Activated CD4-positive, alpha-beta memory T cell treated with anti-CD3 and anti-CD28 coated beads for 36 hours (primary cell): Measurements from ENCODE around the gene ANXA8. TPM values are rescaled to one million over a fixed set of nuclear protein-coding genes. Genes with fewer than 3 reads are reported as not detected.

ENCODE experiments used
- CTCF ChIA-PET: fragments of 350-600 bp; sonication (Branson Sonifier 250); formaldehyde crosslinking; loops from one replicate; lab custom pipeline; 2021; ENCODE audit warnings: antibody characterized with exemption, inconsistent platforms; lab: Charles Lee
- POLR2A ChIA-PET: fragments of 350-600 bp; sonication (Branson Sonifier 250); formaldehyde crosslinking; loops from one replicate; lab custom pipeline; 2021; ENCODE audit warnings: antibody characterized with exemption; lab: Charles Lee
- DNase-seq: peaks from one replicate; pipeline ENCODE4 v3.0.0-alpha.2; 2020
- H3K27ac Mint-ChIP-seq: one replicate; pipeline ENCODE4 v1.8.0; 2021; ENCODE audit warnings: mixed read lengths
- H3K27me3 Mint-ChIP-seq: one replicate; pipeline ENCODE4 v1.8.0; 2021; ENCODE audit warnings: mixed read lengths
- H3K36me3 Mint-ChIP-seq: one replicate; pipeline ENCODE4 v1.8.0; 2021; ENCODE audit warnings: mixed read lengths
- H3K4me1 Mint-ChIP-seq: one replicate; pipeline ENCODE4 v1.8.0; 2021; ENCODE audit warnings: low read depth, mixed read lengths
- H3K4me3 Mint-ChIP-seq: one replicate; pipeline ENCODE4 v1.8.0; 2021; ENCODE audit warnings: mild to moderate bottlenecking, mixed read lengths
- H3K9me3 Mint-ChIP-seq: one replicate; pipeline ENCODE4 v1.8.0; 2021; ENCODE audit warnings: mixed read lengths
- intact Hi-C: fragments of 100-400 bp; cut with micrococcal nuclease; formaldehyde crosslinking; loops from one replicate; pipeline ENCODE4 v1.15.1; 2023
- total RNA-seq, 2 experiments: library from RNA; stranded (reverse); gene quantifications; one replicate each; pipeline ENCODE4 v1.2.3, GENCODE V29; 2021

ANXA8 gene
- total RNA-seq, 2 experiments from 2014 or later: not detected

DNA sequence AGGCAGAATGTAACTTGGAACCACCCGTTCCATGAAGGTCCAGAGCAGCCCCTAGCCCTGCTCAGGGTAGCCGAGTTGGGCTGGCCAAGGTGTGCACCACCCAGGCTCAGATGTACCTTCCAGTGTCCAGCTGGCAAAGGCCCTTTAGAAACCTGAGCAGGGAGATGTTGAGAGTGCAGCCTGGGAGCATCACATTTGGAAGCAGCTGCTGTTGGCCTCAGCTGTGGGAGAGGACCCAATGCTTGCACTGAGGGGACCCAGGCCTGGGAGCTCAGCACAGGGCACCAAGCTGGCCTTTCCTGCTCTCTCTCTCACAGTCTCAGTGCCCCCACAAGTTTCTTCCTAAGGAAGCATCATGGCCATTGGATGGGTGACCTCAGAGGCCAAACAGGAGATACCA is 33.5 kb downstream of the ANXA8 start:
- ChIA-PET CTCF (no interaction called here), POLR2A (no interaction called here)
- peaks cover 6% of the 10 kb centered on the region for H3K27me3 Mint-ChIP-seq
- no peak for DNase-seq
- intact Hi-C loops: no loop called here
- H3K9me3 Mint-ChIP-seq: peaks cover 8% of the 10 kb centered on the region
- H3K27ac Mint-ChIP-seq: no peak overlapping the region
- H3K4me1 Mint-ChIP-seq: peaks cover 3% of the 10 kb centered on the region
- no peaks in the 10 kb centered on the region for H3K36me3 Mint-ChIP-seq
- no peak overlapping the region for H3K4me3 Mint-ChIP-seq

DNA sequence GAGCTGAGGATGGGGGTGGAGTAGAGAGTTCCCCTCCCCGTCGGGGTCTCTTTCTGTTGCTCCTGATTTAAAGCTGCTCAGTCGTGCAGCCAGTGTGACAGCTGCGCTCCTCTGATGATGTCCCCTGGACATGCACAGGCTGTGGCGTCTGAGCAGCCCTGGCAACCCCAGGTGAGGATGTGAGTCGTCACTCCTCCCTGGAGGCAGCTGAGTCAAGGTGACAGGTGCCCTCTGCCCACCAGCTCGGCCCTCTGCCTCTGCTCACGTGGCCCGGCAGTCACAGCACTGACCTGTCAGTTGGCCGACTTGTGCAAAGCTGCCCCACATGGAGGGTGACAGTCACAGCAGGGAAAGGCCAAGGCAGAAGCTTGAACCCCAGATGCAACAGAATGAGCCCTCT is 33.9 kb downstream of the ANXA8 start:
- no peak overlapping the region for H3K27ac Mint-ChIP-seq
- H3K4me1 Mint-ChIP-seq: peaks cover 3% of the 10 kb centered on the region
- H3K9me3 Mint-ChIP-seq: peaks cover 12% of the 10 kb centered on the region
- no peak overlapping the region for H3K4me3 Mint-ChIP-seq
- no peak for DNase-seq
- intact Hi-C loops: no loop called here
- H3K36me3 Mint-ChIP-seq: peaks cover 2% of the 10 kb centered on the region
- ChIA-PET POLR2A (no interaction called here), CTCF (no interaction called here)
- H3K27me3 Mint-ChIP-seq: peaks cover 4% of the 10 kb centered on the region

- Mint-ChIP-seq H3K27ac (no peak overlapping the region), H3K27me3 (no peaks in the 10 kb centered on the region), H3K4me3 (no peak overlapping the region), H3K4me1 (peaks cover 3% of the 10 kb centered on the region), H3K36me3 (peaks cover 2% of the 10 kb centered on the region), H3K9me3 (peaks cover 12% of the 10 kb centered on the region)
- DNase-seq: no peak
- ChIA-PET POLR2A (no interaction called here), CTCF (no interaction called here)
- intact Hi-C loops: no loop called here
Measured at GRCh38 chr10:47449102-47449978, 34.6 kb downstream of the ANXA8 start.

DNA sequence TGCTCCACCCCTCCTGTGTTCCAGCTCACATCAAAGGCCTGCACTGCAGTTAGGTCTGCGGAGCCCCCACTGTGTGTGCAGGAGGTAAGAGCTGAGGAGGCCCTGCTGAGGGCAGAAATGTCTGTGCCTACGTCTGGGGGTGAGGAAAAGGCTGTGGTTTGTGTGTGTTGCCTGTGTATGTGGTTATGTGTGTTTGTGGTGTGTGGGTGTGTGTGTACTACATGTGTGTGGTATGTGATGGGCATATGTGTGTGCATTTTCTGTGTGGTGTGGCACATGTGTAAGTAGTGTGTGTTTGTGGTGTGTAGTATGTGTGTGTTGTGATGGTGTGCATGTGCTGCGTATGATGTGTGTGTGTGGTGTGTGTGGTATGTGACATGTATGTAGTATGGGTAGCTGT is 36.2 kb downstream of the ANXA8 start:
- CTCF ChIA-PET: no interaction called here
- Mint-ChIP-seq H3K9me3 (peaks cover 12% of the 10 kb centered on the region), H3K4me3 (no peak overlapping the region), H3K36me3 (peaks cover 3% of the 10 kb centered on the region), H3K4me1 (peaks cover 3% of the 10 kb centered on the region), H3K27ac (no peak overlapping the region), H3K27me3 (peaks cover 5% of the 10 kb centered on the region)
- POLR2A ChIA-PET: no interaction called here
- intact Hi-C loops: no loop called here
- DNase-seq: no peak

DNA sequence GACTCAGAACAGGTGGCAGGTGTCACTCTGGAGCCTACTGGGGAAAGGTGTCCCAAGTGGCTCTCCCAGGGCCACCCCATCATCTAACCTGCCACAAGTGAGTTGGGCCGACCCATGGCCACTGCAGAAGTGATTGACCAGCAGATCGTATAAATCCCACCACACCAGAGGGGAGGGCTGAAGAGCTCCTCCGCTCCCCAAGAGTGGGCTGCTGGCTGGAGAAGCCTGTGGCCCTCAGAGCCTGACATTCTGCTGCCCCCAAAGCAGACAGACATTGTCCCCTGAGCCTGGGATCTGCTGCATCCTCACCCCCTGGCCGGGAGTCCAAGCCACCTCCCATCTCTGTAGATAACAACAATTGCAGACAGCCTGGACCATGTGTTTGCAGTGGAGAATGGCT is 36.7 kb downstream of the ANXA8 start:
- Mint-ChIP-seq H3K27me3 (peaks cover 8% of the 10 kb centered on the region), H3K9me3 (peaks cover 12% of the 10 kb centered on the region), H3K27ac (no peak overlapping the region), H3K36me3 (peaks cover 3% of the 10 kb centered on the region), H3K4me1 (peaks cover 3% of the 10 kb centered on the region), H3K4me3 (no peak overlapping the region)
- intact Hi-C loops: no loop called here
- DNase-seq: no peak
- CTCF ChIA-PET: no interaction called here
- POLR2A ChIA-PET: no interaction called here

DNA sequence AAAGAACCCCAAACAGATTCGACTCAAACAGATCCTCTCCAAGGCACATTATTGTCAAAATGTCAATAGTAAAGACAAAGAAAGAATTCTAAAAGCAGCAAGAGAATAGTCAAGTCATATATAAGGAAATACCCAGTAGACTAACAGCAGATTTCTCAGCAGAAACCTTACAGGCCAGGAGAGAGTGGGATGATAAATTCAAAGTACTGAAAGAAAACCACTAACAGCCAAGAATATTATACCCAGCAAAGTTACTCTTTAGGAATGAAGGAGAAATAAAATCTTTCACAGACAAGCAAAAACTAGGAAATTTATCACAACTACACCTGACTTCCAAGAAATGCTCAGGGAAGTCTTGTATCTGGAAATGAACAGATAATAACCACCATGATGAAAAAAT is 38.2 kb downstream of the ANXA8 start:
- H3K9me3 Mint-ChIP-seq: peaks cover 12% of the 10 kb centered on the region
- H3K4me3 Mint-ChIP-seq: no peak overlapping the region
- intact Hi-C loops: no loop called here
- ChIA-PET POLR2A (no interaction called here), CTCF (no interaction called here)
- DNase-seq: no peak
- H3K4me1 Mint-ChIP-seq: peaks cover 3% of the 10 kb centered on the region
- H3K36me3 Mint-ChIP-seq: peaks cover 3% of the 10 kb centered on the region
- H3K27ac Mint-ChIP-seq: no peak overlapping the region
- peaks cover 17% of the 10 kb centered on the region for H3K27me3 Mint-ChIP-seq

GRCh38 chr10:47444047-47444446 is 39.9 kb downstream of the ANXA8 start:
- CTCF ChIA-PET: no interaction called here
- Mint-ChIP-seq H3K27me3 (peaks cover 27% of the 10 kb centered on the region), H3K27ac (no peak overlapping the region), H3K4me3 (no peak overlapping the region), H3K4me1 (peaks cover 3% of the 10 kb centered on the region), H3K9me3 (peaks cover 12% of the 10 kb centered on the region), H3K36me3 (peaks cover 3% of the 10 kb centered on the region)
- no peak for DNase-seq
- POLR2A ChIA-PET: no interaction called here
- intact Hi-C loops: no loop called here

DNA sequence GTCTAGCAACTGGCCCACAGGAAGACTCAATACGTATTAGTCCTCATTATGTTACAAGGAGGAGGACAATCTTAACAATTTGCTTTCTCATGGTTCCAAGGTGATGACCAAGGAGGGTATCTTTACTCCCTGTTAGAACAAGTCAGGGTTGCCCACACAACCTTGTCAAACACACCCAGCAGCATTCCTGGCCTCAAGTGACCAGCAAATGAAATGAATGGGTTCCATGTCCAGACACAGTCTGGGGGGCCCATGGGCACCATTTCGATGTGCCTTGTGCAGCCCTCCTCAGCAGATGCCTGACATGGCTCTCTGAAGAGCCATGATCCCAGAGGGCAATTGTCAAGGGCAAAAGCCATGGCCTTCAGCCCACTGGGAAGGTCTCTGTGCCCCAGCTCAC is 40.8 kb downstream of the ANXA8 start:
- Mint-ChIP-seq H3K4me3 (no peak overlapping the region), H3K9me3 (peaks cover 17% of the 10 kb centered on the region), H3K27ac (no peak overlapping the region), H3K4me1 (no peaks in the 10 kb centered on the region), H3K36me3 (peaks cover 3% of the 10 kb centered on the region), H3K27me3 (peaks cover 31% of the 10 kb centered on the region)
- intact Hi-C loops: no loop called here
- DNase-seq: no peak
- ChIA-PET CTCF (no interaction called here), POLR2A (no interaction called here)

DNA sequence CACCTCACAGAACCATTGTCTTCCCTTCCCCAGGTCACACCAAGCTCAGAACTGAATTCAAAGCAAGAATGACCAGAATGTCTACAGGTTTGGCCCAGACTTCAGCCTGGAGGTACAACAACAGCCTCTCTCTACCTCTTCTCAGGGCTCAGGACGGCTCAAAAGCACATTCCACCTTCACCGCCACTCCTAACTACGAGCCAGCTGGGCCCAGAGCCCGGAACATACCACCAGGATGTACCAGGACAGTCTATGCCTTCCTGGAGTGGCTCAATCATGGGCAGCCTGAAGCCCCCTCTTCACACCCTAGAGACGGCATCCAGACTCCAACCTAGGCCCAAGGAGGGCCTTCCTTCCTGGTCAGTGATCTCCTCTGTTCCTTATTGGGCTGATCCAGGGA is 41.6 kb downstream of the ANXA8 start:
- H3K27ac Mint-ChIP-seq: no peak overlapping the region
- peaks cover 32% of the 10 kb centered on the region for H3K27me3 Mint-ChIP-seq
- DNase-seq: no peak
- peaks cover 3% of the 10 kb centered on the region for H3K36me3 Mint-ChIP-seq
- ChIA-PET POLR2A (no interaction called here), CTCF (no interaction called here)
- intact Hi-C loops: no loop called here
- no peak overlapping the region for H3K4me3 Mint-ChIP-seq
- H3K9me3 Mint-ChIP-seq: peaks cover 19% of the 10 kb centered on the region
- no peaks in the 10 kb centered on the region for H3K4me1 Mint-ChIP-seq

GRCh38 chr10:47441938-47442337 is 42.0 kb downstream of the ANXA8 start:
- ChIA-PET CTCF (no interaction called here), POLR2A (no interaction called here)
- peaks cover 3% of the 10 kb centered on the region for H3K36me3 Mint-ChIP-seq
- peaks cover 19% of the 10 kb centered on the region for H3K9me3 Mint-ChIP-seq
- intact Hi-C loops: no loop called here
- DNase-seq: no peak
- no peaks in the 10 kb centered on the region for H3K4me1 Mint-ChIP-seq
- H3K27ac Mint-ChIP-seq: no peak overlapping the region
- H3K27me3 Mint-ChIP-seq: peaks cover 32% of the 10 kb centered on the region
- no peak overlapping the region for H3K4me3 Mint-ChIP-seq

DNA sequence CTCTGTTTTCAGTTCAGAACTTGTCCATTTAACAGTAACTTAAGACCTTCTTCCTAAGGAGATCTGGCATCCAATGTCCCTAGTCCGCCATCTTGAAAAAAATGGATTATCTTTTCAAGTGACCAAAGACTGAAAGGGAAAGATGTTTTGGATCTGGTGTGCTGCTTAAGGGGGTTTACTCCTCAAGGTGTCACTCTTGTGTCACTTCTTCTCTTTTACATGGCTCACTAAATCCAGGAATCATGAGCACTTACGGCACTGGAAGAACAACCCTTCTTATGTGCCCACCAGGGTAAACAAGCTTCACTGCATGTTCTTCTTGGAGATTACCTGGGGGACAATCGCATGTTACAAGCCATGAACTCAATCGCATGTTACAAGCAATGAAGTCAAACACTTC is 43.7 kb downstream of the ANXA8 start:
- H3K9me3 Mint-ChIP-seq: peaks cover 9% of the 10 kb centered on the region
- intact Hi-C loops: no loop called here
- no peak for DNase-seq
- H3K4me1 Mint-ChIP-seq: no peaks in the 10 kb centered on the region
- H3K36me3 Mint-ChIP-seq: peaks cover 3% of the 10 kb centered on the region
- no peak overlapping the region for H3K27ac Mint-ChIP-seq
- peaks cover 36% of the 10 kb centered on the region for H3K27me3 Mint-ChIP-seq
- no peak overlapping the region for H3K4me3 Mint-ChIP-seq
- ChIA-PET POLR2A (no interaction called here), CTCF (no interaction called here)

GRCh38 chr10:47438857-47439474 is 44.9 kb downstream of the ANXA8 start:
- intact Hi-C loops: no loop called here
- Mint-ChIP-seq H3K27ac (no peak overlapping the region), H3K9me3 (peaks cover 15% of the 10 kb centered on the region), H3K36me3 (peaks cover 2% of the 10 kb centered on the region), H3K4me3 (no peak overlapping the region), H3K27me3 (peaks cover 38% of the 10 kb centered on the region), H3K4me1 (no peaks in the 10 kb centered on the region)
- POLR2A ChIA-PET: no interaction called here
- CTCF ChIA-PET: no interaction called here
- no peak for DNase-seq

DNA sequence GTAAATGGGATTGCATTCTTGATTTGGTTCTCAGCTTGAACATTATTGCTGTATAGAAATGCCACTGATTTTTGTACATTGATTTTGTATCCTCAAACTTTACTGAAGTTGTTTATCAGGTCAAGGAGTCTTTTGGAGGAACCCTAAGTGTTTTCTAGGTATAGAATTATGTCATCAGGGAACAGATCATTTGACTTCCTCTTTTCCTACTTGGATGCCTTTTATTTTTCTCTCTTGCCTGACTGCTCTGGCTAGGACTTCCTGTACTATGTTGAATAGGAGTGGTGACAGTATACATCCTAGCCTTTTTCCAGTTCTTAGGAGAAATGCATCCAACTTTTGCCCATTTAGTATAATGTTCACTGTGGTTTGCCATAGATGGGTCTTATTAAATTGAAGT is 48.8 kb downstream of the ANXA8 start:
- ChIA-PET CTCF (no interaction called here), POLR2A (no interaction called here)
- no peak overlapping the region for H3K27ac Mint-ChIP-seq
- H3K4me1 Mint-ChIP-seq: no peaks in the 10 kb centered on the region
- intact Hi-C loops: no loop called here
- H3K36me3 Mint-ChIP-seq: no peaks in the 10 kb centered on the region
- DNase-seq: no peak
- no peak overlapping the region for H3K4me3 Mint-ChIP-seq
- H3K27me3 Mint-ChIP-seq: peaks cover 22% of the 10 kb centered on the region
- peaks cover 15% of the 10 kb centered on the region for H3K9me3 Mint-ChIP-seq
